Measurements from ENCODE around the gene OR51V1.
"Not testable (repeated sequence)": the region's sequence is repeated elsewhere in the genome, so short reads cannot be mapped to it uniquely, and the experiment has no call there.

OR51V1 gene

GRCh38 chr11:5200582-5200981 is at the start of gene OR51V1:
Gene OR51V1, minus strand, starts transcription at chr11:5200682. Its CDS starts 0 bp downstream, at chr11:5200682.
- no peak for DNase-seq

GRCh38 chr11:5249807-5250396 is 49.4 kb upstream of the OR51V1 start, which contains the start of gene HBG1:
Gene HBG1, minus strand, starts transcription at chr11:5249857. Its CDS starts 53 bp downstream, at chr11:5249804.
- DNase-seq, result not testable (repeated sequence)

GRCh38 chr11:5248498-5248897 is 48.0 kb upstream of the OR51V1 start:
- not testable (repeated sequence) for DNase-seq

- DNase-seq, result no peak
Measured at GRCh38 chr11:5247472-5248192, 47.1 kb upstream of the OR51V1 start.

- no peak for DNase-seq
Measured at GRCh38 chr11:5246772-5247471, 46.4 kb upstream of the OR51V1 start.

GRCh38 chr11:5245155-5245554 is 44.7 kb upstream of the OR51V1 start:
- no peak for DNase-seq

- DNase-seq, result no peak
Measured at GRCh38 chr11:5243816-5244180, 43.3 kb upstream of the OR51V1 start.

GRCh38 chr11:5242933-5243815 is 42.7 kb upstream of the OR51V1 start:
- no peak for DNase-seq

GRCh38 chr11:5242208-5242607 is 41.7 kb upstream of the OR51V1 start:
- DNase-seq, result no peak

GRCh38 chr11:5241458-5241857 is 41.0 kb upstream of the OR51V1 start:
- no peak for DNase-seq

- DNase-seq, result no peak
Measured at GRCh38 chr11:5240458-5240857, 40.0 kb upstream of the OR51V1 start.

GRCh38 chr11:5240056-5240455 is 39.6 kb upstream of the OR51V1 start:
- DNase-seq, result no peak

- DNase-seq, result no peak
Measured at GRCh38 chr11:5239046-5239445, 38.6 kb upstream of the OR51V1 start.

GRCh38 chr11:5238486-5238885 is 38.0 kb upstream of the OR51V1 start:
- DNase-seq, result no peak

- DNase-seq, result no peak
Measured at GRCh38 chr11:5237420-5237819, 36.9 kb upstream of the OR51V1 start.

GRCh38 chr11:5235364-5236095 is 35.0 kb upstream of the OR51V1 start:
- DNase-seq, result no peak

- DNase-seq, result no peak
Measured at GRCh38 chr11:5234381-5234834, 33.9 kb upstream of the OR51V1 start, which contains the start of gene HBD. Gene HBD, minus strand, starts transcription at chr11:5234483. Its CDS starts 50 bp downstream, at chr11:5234433.

- no peak for DNase-seq
Measured at GRCh38 chr11:5233307-5233706, 32.8 kb upstream of the OR51V1 start.

- no peak for DNase-seq
Measured at GRCh38 chr11:5232821-5233220, 32.3 kb upstream of the OR51V1 start.

- DNase-seq, result no peak
Measured at GRCh38 chr11:5232176-5232575, 31.7 kb upstream of the OR51V1 start.

- no peak for DNase-seq
Measured at GRCh38 chr11:5231111-5231510, 30.6 kb upstream of the OR51V1 start.

GRCh38 chr11:5230266-5230665 is 29.8 kb upstream of the OR51V1 start:
- DNase-seq, result no peak

Measured in NCI-H510A treated with DMSO at 0.1 percent for 48 hours (cell line).